ENCODE results near the gene ATP5F1C. TPM values are rescaled to one million over a fixed set of nuclear protein-coding genes. Genes with fewer than 3 reads are reported as not detected.

Gene ATP5F1C
- total and polyA plus RNA-seq, 10 of the 15 experiments (the other 5 are each of a cell fraction or from before 2014, with no cell fraction given), result 307 to 978 (median 454) TPM

- Histone ChIP-seq H3K27me3 (replicated peaks in 1 of 2; ENCODE audit: control insufficient read depth in 2 of 2, insufficient read depth in 2 of 2, low read length in 1 of 2) (no peaks in the 10 kb centered on the region), H3K9ac (ENCODE audit: control insufficient read depth, insufficient read depth, low read length) (no peak overlapping the region), H3K4me1 (ENCODE audit: control insufficient read depth, insufficient read depth, low read length) (no peaks in the 10 kb centered on the region), H3K27ac (ENCODE audit: control insufficient read depth, insufficient read depth) (no peak overlapping the region), H4K20me1 (ENCODE audit: control insufficient read depth, insufficient read depth) (no peaks in the 10 kb centered on the region), H3K36me3 (ENCODE audit: control insufficient read depth in 2 of 2, insufficient read depth in 2 of 2, low read length in 1 of 2) (peaks cover 10 to 46% of the 10 kb centered on the region in 2 experiments), H2AFZ (ENCODE audit: control insufficient read depth, low read depth, low read length) (no peak overlapping the region), H3K9me3 (replicated peaks; ENCODE audit: control insufficient read depth, insufficient read depth, low read length) (no peaks in the 10 kb centered on the region), H3K4me3 (no peak overlapping the region), H3K4me2 (ENCODE audit: control insufficient read depth, insufficient read depth) (no peak overlapping the region), H3K79me2 (ENCODE audit: control insufficient read depth, insufficient read depth, low read length) (no peaks in the 10 kb centered on the region)
- ATAC-seq (no peak), DNase-seq (ENCODE audit: low read depth, low spot score) (no peak), FAIRE-seq (no peak)
- CTCF ChIA-PET, result interaction anchor here (1.4 kb wide), 1 partner anchor 10 kb away, joined by 3 read pairs; no protein-coding TSS in a partner anchor
- TF ChIP-seq, protein P1, sequence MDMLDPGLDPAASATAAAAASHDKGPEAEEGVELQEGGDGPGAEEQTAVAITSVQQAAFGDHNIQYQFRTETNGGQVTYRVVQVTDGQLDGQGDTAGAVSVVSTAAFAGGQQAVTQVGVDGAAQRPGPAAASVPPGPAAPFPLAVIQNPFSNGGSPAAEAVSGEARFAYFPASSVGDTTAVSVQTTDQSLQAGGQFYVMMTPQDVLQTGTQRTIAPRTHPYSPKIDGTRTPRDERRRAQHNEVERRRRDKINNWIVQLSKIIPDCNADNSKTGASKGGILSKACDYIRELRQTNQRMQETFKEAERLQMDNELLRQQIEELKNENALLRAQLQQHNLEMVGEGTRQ (IDR thresholded peaks at IDR 0.05; ENCODE audit: borderline replicate concordance, low read depth, low read length), result no peak
- no peak for TF ChIP-seq RCOR1 (conservative IDR thresholded peaks at IDR 0.05; ENCODE audit: low read depth, low read length)
- no peak for TF ChIP-seq POLR2A (IDR thresholded peaks at IDR 0.05; ENCODE audit: low read depth, low read length)
- TF ChIP-seq, protein P2, sequence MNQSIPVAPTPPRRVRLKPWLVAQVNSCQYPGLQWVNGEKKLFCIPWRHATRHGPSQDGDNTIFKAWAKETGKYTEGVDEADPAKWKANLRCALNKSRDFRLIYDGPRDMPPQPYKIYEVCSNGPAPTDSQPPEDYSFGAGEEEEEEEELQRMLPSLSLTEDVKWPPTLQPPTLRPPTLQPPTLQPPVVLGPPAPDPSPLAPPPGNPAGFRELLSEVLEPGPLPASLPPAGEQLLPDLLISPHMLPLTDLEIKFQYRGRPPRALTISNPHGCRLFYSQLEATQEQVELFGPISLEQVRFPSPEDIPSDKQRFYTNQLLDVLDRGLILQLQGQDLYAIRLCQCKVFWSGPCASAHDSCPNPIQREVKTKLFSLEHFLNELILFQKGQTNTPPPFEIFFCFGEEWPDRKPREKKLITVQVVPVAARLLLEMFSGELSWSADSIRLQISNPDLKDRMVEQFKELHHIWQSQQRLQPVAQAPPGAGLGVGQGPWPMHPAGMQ (IDR thresholded peaks at IDR 0.05; ENCODE audit: borderline replicate concordance), result no peak
- TF ChIP-seq TBL1XR1 (IDR thresholded peaks at IDR 0.05; ENCODE audit: low read depth, low read length), result no peak
- no peak for TF ChIP-seq ZBED1 (IDR thresholded peaks at IDR 0.05; ENCODE audit: borderline replicate concordance)
- no peak for TF ChIP-seq CREM (IDR thresholded peaks at IDR 0.05; ENCODE audit: low read depth)
- no peak for TF ChIP-seq SIN3A (IDR thresholded peaks at IDR 0.05; ENCODE audit: low read depth, low read length)
- no peak for TF ChIP-seq NFYB (IDR thresholded peaks at IDR 0.05; ENCODE audit: insufficient read depth, low read depth, low read length)
- no peak for TF ChIP-seq SMARCA5 (IDR thresholded peaks at IDR 0.05)
- TF ChIP-seq RAD51 (IDR thresholded peaks at IDR 0.05), result no peak
- TF ChIP-seq, protein P3, sequence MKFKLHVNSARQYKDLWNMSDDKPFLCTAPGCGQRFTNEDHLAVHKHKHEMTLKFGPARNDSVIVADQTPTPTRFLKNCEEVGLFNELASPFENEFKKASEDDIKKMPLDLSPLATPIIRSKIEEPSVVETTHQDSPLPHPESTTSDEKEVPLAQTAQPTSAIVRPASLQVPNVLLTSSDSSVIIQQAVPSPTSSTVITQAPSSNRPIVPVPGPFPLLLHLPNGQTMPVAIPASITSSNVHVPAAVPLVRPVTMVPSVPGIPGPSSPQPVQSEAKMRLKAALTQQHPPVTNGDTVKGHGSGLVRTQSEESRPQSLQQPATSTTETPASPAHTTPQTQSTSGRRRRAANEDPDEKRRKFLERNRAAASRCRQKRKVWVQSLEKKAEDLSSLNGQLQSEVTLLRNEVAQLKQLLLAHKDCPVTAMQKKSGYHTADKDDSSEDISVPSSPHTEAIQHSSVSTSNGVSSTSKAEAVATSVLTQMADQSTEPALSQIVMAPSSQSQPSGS (IDR thresholded peaks at IDR 0.05; ENCODE audit: low read length), result no peak
- RAD21 ChIA-PET (ENCODE audit: unreplicated experiment), result no interaction called here
- POLR2A ChIA-PET, result no interaction called here
- in situ Hi-C loops (cut with MboI), result no loop called here
- 83% methylated on average over 4 of the region's 4 CpGs for WGBS (ENCODE audit: insufficient coverage, insufficient replicate concordance, low lambda C conversion rate, missing lambda C conversion rate)
- SMC1A ChIA-PET (ENCODE audit: uncharacterized antibody, unreplicated experiment), result interaction anchor here (0.8 kb wide), 1 partner anchor 10 kb away, joined by 3 read pairs; no protein-coding TSS in a partner anchor
- no TSS peak for BruUV-seq (replicated peaks)
- intact Hi-C loops (cut with micrococcal nuclease; ENCODE audit: unreplicated experiment), result no loop called here
Measured at GRCh38 chr10:7802606-7803005, 14.6 kb downstream of the ATP5F1C start.
